GM04503 (cell line): ENCODE data around the gene CACNA1D.

ENCODE experiments used
- DNase-seq: peaks from one replicate; pipeline ENCODE4 v3.0.0-alpha.2; 2012; ENCODE audit warnings: low read depth

CACNA1D gene

GRCh38 chr3:53809267-53809666 lies 314.9 kb downstream of the CACNA1D start:
- DNase-seq = no peak

GRCh38 chr3:53809764-53810400 lies 315.5 kb downstream of the CACNA1D start:
- DNase-seq = no peak

- DNase-seq = no peak
These were observed 316.9 kb downstream of the CACNA1D start for GRCh38 chr3:53811143-53811927.

GRCh38 chr3:53812434-53812833 lies 318.0 kb downstream of the CACNA1D start:
- DNase-seq = no peak

- DNase-seq = no peak
These were observed 318.8 kb downstream of the CACNA1D start for GRCh38 chr3:53813229-53813628.

- DNase-seq = no peak
These were observed 319.5 kb downstream of the CACNA1D start for GRCh38 chr3:53813876-53814275.

GRCh38 chr3:53815067-53815466 lies 320.7 kb downstream of the CACNA1D start:
- no peak for DNase-seq

GRCh38 chr3:53815651-53816050 lies 321.2 kb downstream of the CACNA1D start:
- DNase-seq = no peak

GRCh38 chr3:53816425-53816824 lies 322.0 kb downstream of the CACNA1D start:
- DNase-seq = no peak

GRCh38 chr3:53817211-53817610 lies 322.8 kb downstream of the CACNA1D start:
- no peak for DNase-seq

GRCh38 chr3:53817809-53818208 lies 323.4 kb downstream of the CACNA1D start:
- no peak for DNase-seq

- DNase-seq = no peak
These were observed 324.1 kb downstream of the CACNA1D start for GRCh38 chr3:53818221-53819162.

GRCh38 chr3:53819163-53819868 lies 324.9 kb downstream of the CACNA1D start:
- no peak for DNase-seq

- DNase-seq = no peak
These were observed 325.7 kb downstream of the CACNA1D start for GRCh38 chr3:53820084-53820483.

- no peak for DNase-seq
These were observed 326.6 kb downstream of the CACNA1D start for GRCh38 chr3:53820756-53821580.

GRCh38 chr3:53821631-53822121 lies 327.3 kb downstream of the CACNA1D start:
- no peak for DNase-seq

- DNase-seq = no peak
These were observed 327.9 kb downstream of the CACNA1D start for GRCh38 chr3:53822331-53822741.

GRCh38 chr3:53823026-53823955 lies 328.9 kb downstream of the CACNA1D start:
- DNase-seq = no peak

GRCh38 chr3:53823956-53824657 lies 329.7 kb downstream of the CACNA1D start:
- no peak for DNase-seq
